K562 treated with DMSO at 1 percent for 4 hours (cell line): ENCODE results near the gene CCDC87. TPM values are rescaled to one million over a fixed set of nuclear protein-coding genes. Genes with fewer than 3 reads are reported as not detected.

ENCODE experiments used
- total RNA-seq: library from RNA; unstranded; fragments of 300-600 nt; gene quantifications from 2 replicates; pipeline ENCODE4 v1.2.3, GENCODE V29; 2022; ENCODE audit not compliant: insufficient read depth

CCDC87 gene
- not detected in 2 replicates for total RNA-seq

DNA sequence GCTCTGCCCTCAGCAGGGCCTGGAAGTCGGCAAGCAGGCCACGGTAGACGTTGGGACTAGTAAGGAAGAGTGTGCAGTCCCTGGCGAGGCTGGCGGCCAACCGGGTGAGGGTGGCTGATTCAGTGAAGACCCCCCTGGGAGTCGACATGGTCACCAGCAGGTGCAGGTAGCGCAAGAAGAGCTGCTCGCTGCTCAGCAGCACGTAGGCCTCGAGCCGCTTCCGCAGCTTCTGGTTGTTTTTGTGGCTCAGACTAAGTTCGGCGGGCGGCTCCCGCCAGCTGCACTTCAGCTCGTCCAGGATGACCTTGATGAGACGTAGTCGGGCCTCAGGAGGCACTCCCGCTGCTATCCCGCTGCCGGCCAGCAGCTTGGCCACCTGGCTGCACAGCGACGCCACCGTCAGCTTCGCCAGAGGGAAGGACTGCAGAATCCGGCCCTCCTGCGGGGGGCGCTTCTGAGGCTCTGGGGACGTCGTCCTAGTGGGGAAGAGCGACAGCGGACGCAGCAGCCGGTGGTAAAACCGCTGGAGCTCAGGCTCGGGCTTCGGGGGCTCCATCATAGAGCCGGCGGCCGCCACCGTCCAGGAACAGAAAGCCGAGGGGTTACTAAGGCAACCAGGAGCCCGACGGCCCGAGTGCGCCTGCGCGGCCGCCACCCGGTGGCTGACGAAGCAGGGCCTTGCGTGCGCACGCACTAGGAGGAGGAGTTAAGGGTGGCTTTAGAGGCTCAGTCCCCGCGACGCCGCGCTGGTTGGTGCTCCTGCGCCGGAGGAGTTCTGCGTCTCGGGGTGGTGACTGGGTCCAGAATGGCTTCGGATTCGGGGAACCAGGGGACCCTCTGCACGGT lies at the start of gene CCDC87, which contains the start of gene CCS:
CCDC87 (minus strand) TSS at position 607 of the 846 bp plus-strand sequence; CDS start at position 559, 48 bp downstream.
CCS (plus strand) TSS at position 729 of the 846 bp plus-strand sequence; CDS start at position 806, 77 bp downstream.

DNA sequence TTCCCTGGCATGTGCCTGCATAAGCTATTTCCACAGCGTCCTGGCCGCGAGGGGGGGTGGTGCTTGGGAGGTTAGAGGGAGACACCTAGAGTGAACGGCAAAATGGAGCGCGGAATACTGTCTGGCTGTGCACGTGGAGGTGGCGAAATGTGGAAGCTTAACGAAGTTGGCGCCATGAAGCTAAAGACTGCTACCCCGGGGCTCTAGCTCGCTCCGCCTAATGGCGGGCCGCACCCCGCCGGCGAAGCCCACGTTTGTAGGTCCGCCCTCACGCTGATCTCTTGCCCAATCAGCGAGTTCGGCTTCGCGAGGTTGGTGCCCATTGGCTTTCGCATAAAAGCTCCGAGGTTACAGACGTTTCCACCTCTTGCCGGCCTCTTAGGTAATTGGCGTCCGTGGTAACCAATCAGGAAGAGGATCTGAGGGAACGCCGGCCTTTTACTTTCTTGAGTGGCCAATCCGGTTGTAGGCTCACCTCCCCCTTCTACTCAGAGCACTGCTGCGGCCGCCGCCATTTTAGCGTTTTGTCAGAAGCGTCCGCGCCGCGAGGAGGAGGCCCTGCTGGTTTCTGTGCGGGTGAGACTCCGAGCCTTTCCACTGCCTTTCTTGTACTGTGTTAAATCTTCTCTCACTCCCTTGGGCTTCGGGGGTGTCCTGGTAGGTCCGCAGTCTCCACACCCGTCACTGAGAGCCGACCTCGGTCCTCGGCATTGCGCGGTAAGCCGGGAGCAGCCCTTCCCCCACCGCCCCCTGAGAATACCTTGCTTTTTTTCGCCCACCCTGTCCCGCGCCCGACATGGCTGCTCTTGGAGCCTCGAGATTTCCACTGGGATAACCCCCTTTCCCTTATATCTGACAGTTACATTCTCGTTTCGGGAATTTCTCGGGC lies 45.6 kb upstream of the CCDC87 start, which contains the start of gene RBM4:
RBM4 (plus strand) TSS at position 527 of the 889 bp plus-strand sequence. CDS start 1,009 bp downstream, outside the sequence.

DNA sequence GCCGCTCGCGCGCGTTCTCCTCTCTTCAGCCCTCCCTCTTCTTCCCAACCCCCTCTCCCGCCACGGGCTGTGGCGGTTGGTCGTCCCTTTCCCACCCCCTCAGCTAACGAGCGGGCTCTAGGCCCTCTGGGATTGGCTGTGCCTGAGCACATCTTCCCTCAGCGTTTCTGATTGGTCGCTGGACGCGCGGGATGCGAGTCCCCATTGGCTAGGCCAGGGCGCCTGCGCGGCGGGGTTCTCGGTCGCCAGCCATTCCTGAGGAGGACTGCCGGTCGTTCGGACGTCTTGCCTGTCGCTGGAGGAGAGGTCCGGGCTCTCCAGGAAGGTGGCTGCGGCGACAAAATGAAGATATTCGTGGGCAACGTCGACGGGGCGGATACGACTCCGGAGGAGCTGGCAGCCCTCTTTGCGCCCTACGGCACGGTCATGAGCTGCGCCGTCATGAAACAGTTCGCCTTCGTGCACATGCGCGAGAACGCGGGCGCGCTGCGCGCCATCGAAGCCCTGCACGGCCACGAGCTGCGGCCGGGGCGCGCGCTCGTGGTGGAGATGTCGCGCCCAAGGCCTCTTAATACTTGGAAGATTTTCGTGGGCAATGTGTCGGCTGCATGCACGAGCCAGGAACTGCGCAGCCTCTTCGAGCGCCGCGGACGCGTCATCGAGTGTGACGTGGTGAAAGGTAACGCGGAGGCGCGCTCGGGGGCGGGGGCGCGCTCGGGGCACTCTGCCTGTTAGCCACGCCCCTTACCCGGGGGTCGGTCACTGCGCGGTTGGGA lies 23.7 kb upstream of the CCDC87 start, which contains the start of gene RBM14:
RBM14 (plus strand) TSS at position 252 of the 776 bp plus-strand sequence; CDS start at position 343, 91 bp downstream.

DNA sequence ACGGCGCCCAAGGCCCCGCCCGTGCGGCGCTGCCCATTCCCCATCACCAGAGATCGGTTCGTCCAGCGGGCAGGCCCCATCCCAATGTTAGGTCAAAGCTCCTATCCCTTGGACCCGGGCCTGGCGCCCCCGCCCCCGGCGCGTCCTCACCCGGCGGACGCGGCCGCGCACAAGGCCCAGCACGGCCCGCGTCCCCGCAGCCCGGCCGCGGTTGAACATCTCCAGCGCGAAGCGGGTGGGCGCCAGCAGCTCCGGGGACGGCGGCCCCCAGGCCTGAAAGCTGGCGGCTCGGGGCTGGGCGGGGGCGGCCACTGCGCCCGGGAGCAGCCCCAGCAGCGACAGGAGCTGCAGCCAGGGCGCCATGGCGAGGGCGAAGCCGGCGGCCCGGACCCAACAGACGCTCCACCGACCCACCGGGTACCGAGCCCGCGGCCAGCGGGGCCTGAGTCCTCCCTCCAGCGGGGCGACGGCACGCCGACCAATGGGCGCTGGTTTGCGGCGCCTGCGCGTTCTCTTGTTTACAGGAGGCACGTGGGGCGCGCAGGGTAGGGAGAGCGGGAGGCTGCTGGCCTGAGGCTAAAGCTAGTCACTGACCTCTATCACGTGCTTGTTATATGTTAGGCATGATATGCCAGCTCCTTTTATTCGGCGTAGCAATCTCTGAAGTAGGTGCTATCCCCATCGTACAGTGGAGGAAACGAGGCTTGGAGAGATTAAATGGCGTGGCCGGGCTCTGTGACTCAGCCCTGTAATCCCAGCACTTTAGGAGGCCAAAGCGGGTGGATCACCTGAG lies 24.5 kb downstream of the CCDC87 start, which contains the start of gene CTSF:
CTSF (minus strand) TSS at position 483 of the 793 bp plus-strand sequence; CDS start at position 363, 120 bp downstream.

DNA sequence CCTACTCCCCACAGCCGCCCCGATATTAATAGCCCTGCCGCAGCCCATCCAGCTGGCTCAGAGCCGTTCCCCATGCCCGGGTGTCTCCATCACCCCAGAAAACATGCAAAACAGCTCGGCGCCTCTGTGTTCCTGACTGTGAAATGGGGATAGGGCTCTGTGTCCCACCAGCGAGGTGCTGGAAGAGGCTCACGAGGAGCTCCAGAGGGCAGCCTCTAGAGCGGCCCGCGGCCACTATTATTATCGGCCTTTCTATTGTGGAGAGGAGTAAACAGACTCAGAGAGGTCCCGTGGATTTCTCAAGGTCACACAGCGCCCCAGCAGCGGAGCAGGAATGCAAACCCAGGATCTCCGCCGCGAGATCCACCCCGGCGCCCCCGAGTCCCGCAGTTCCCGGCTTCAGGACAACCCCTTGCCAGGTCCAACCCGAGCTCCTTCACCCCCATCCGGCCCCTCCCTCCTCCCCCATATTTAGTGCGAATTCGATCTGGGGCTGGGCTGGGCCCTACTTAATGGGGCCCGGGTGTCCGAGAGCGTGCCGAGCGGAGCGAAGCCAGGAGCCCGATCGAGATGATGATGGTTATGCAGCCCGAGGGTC lies 46.4 kb downstream of the CCDC87 start, which contains the start of gene ACTN3:
ACTN3 (plus strand) TSS at position 536 of the 598 bp plus-strand sequence; CDS start at position 571, 35 bp downstream.

DNA sequence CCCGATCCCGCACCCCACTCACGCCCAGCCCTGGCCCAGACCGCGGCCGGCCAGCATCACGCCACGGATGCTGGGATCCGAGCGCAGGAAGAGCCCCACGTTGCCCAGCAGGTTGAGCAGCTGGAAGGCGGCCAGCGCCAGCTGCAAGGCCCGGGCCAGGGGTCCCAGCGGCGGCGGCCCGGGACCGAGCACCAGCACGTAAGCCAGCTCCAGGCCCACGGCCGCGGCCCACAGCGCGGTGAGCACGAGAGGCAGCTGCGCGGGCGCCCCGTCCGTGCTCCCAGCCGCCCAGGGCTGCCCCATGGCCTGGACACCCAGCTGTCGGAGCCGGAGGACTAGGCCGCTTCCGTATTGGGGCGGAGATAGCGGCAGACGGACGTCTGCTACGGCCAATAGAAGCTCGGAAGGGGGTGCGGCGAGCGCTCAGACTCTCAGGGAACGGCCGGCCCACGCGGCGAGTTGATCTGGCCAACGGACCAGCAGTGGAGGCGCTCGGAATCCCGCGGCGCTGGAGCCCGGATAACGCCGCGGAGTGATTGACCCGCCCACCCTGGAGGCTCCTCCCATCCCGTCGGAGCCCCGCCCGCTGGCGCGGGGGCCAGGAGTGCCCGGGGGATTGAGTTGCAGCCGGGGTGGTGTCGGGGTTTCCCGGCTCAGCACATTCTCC lies 47.0 kb downstream of the CCDC87 start, which contains the start of gene ZDHHC24:
ZDHHC24 (minus strand) TSS at position 348 of the 667 bp plus-strand sequence; CDS start at position 303, 45 bp downstream.

Other genes starting within 250 kb of the CCDC87 start
- gene BRMS1, start 248.0 kb downstream of the CCDC87 start, total RNA-seq = 44.5 and 51.4 TPM in 2 replicates
- 23.2 and 25.5 TPM in 2 replicates for gene B4GAT1, start 245.4 kb downstream of the CCDC87 start, total RNA-seq
- gene SLC29A2, start 221.3 kb downstream of the CCDC87 start, total RNA-seq = 5.8 and 11.3 TPM in 2 replicates
- gene NPAS4, start 172.0 kb downstream of the CCDC87 start, total RNA-seq = not detected in 2 replicates
- gene MRPL11, start 154.2 kb downstream of the CCDC87 start, total RNA-seq = 51.8 and 54.1 TPM in 2 replicates
- gene PELI3, start 126.2 kb downstream of the CCDC87 start, total RNA-seq = 3.5 and 4.1 TPM in 2 replicates
- gene DPP3, start 112.6 kb downstream of the CCDC87 start, total RNA-seq = 35.2 and 38.6 TPM in 2 replicates
- 8.4 and 10.2 TPM in 2 replicates for gene BBS1, start 82.4 kb downstream of the CCDC87 start, total RNA-seq
- gene ZDHHC24, start 47.0 kb downstream of the CCDC87 start, total RNA-seq = 9.4 and 10.1 TPM in 2 replicates
- not detected in 2 replicates for gene ACTN3, start 46.2 kb downstream of the CCDC87 start, total RNA-seq
- gene CTSF, start 24.5 kb downstream of the CCDC87 start, total RNA-seq = 18.6 and 19.2 TPM in 2 replicates
- gene CCS, start 122 bp upstream of the CCDC87 start, total RNA-seq = 28.8 and 29.9 TPM in 2 replicates
- gene RBM14, start 23.6 kb upstream of the CCDC87 start, total RNA-seq = 85.3 and 90.1 TPM in 2 replicates
- 99.5 and 116 TPM in 2 replicates for gene RBM4, start 45.6 kb upstream of the CCDC87 start, total RNA-seq
- gene RBM4B, start 84.8 kb upstream of the CCDC87 start, total RNA-seq = 13.2 and 15.2 TPM in 2 replicates
- gene SPTBN2, start 136.2 kb upstream of the CCDC87 start, total RNA-seq = 26.3 and 31.5 TPM in 2 replicates